Measurements from ENCODE around the gene HEXIM2. TPM values are rescaled to one million over a fixed set of nuclear protein-coding genes. Genes with fewer than 3 reads are reported as not detected.

Gene HEXIM2
- total and polyA plus RNA-seq, 8 donors, result 0.92 to 34.4 (median 11.0) TPM

DNA sequence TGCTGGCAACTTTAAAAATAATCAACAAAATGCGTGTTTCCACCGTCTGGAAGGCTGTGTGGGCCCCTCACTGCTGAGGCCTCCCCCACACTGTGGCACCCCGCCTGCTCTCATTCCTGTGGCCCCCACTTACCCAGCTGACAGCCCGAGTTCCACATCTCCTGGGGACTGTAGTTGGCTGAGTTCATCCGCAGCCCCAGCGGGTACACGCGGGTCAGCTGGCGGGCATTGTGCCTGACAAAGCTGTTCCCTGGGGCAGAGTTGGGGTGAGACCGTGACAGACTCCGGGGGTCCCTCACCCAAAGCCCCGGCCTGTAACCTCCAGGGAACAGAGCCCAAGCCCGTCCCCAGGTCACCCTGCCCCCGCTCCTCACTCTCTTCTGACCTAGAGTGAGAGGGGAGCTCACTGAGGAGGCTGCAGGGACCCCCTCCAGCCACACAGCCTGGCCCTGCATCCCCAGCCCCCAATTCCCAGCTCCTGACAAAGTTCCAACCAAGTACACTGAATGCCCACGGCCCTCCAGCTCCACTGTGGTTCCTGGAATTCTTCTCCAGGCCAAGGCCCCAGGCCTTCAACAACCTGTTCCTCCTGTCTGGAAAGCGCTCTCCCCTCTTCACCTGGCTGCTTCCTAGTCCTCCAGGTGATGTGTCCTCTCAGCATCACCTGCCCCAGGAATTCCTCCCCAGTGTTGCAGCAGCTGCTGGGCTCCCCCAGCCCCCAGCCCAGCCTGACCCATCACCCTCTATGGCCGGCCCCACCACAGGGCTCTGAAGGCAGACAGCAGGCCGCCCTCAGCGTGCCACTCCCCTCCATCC, 47.4 kb upstream of the HEXIM2 start:
- intact Hi-C loops (cut with DNase I; ENCODE audit: low total_unique reads), result no loop called here
- H3K4me3 ChIP-seq, result no peak overlapping the region
- H3K4me1 ChIP-seq, result peaks cover 5 to 31% (median 16%) of the 10 kb centered on the region in 4 donors
- H3K36me3 ChIP-seq, result peaks cover 17 to 88% (median 64%) of the 10 kb centered on the region in 4 donors
- no peaks in the 10 kb centered on the region for H3K9me3 ChIP-seq
- no peak for DNase-seq
- TF ChIP-seq POLR2A (IDR thresholded peaks at IDR 0.05), result no peak
- TF ChIP-seq, protein P1, sequence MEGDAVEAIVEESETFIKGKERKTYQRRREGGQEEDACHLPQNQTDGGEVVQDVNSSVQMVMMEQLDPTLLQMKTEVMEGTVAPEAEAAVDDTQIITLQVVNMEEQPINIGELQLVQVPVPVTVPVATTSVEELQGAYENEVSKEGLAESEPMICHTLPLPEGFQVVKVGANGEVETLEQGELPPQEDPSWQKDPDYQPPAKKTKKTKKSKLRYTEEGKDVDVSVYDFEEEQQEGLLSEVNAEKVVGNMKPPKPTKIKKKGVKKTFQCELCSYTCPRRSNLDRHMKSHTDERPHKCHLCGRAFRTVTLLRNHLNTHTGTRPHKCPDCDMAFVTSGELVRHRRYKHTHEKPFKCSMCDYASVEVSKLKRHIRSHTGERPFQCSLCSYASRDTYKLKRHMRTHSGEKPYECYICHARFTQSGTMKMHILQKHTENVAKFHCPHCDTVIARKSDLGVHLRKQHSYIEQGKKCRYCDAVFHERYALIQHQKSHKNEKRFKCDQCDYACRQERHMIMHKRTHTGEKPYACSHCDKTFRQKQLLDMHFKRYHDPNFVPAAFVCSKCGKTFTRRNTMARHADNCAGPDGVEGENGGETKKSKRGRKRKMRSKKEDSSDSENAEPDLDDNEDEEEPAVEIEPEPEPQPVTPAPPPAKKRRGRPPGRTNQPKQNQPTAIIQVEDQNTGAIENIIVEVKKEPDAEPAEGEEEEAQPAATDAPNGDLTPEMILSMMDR (IDR thresholded peaks at IDR 0.05), result no peak
- no peak for TF ChIP-seq POLR2AphosphoS5 (IDR thresholded peaks at IDR 0.05)
- no peak for TF ChIP-seq EP300 (IDR thresholded peaks at IDR 0.05)
- no peak overlapping the region for H3K27ac ChIP-seq
- WGBS, 5 donors, result 82 to 91% (median 84%) methylated on average over 16 to 19 of the region's 19 CpGs
- H3K27me3 ChIP-seq, result no peaks in the 10 kb centered on the region

DNA sequence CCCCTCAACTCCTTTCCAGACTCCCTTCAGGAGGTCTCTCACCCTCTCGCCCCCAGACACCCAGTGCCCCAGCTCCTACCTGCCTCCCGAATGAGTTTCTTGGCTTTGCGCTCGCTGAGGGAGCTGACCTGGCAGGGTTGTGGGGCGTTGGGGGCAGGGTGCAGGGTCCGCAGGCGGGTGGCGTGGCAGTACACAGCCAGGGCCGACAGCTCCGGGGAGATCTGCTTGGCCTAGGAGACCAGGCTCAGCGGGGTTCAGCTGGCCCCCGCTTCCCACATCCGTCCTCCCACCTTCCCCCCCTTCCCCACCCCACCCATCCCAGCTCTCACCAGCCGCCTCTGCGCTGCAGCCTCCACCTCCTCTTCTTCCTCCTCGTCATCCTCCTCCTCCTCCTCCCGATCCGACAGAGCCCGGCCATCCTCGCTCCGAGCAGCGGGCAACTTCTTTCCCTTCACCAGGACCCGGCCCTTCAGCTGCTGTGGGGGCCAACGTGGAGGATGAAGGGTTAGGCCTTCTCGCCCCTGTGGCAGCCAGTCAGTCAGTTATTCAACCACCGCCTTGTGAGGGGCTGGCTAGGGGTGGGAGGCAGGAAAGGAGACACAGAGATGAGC, 46.6 kb upstream of the HEXIM2 start:
- no peak for DNase-seq
- Histone ChIP-seq H3K27me3 (no peaks in the 10 kb centered on the region), H3K36me3 (peaks cover 22 to 95% (median 71%) of the 10 kb centered on the region in 4 donors), H3K4me1 (peaks cover 0 to 23% (median 14%) of the 10 kb centered on the region in 4 donors), H3K9me3 (no peaks in the 10 kb centered on the region), H3K27ac (no peak overlapping the region), H3K4me3 (no peak overlapping the region)
- intact Hi-C loops (cut with DNase I; ENCODE audit: low total_unique reads), result no loop called here
- WGBS, 5 donors, result 82 to 91% (median 88%) methylated on average over 22 to 26 of the region's 26 CpGs
- TF ChIP-seq EP300 (IDR thresholded peaks at IDR 0.05) (no peak), POLR2AphosphoS5 (IDR thresholded peaks at IDR 0.05) (no peak), POLR2A (IDR thresholded peaks at IDR 0.05) (no peak)
- TF ChIP-seq, protein P1 (IDR thresholded peaks at IDR 0.05), result no peak

DNA sequence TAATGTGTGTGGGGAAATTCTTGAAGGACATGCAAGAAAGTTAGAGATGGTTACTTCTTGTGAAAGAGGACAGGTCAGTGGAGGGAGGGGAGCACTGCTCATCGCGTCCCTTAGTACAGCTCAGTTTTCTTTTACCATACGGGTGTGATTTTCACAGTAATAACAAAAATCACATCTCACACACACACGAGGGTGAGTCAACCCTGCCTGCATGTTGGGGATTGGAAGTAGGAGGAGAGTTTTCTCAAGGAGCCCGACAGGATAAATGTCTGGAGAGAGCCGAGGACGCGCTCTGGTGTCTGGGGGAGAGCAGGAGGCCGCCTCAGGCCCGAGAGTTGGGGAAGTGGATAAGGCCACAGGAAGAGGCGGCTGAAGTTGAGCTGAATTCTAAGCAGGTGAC, 45.8 kb upstream of the HEXIM2 start:
- no peak overlapping the region for H3K27ac ChIP-seq
- intact Hi-C loops (cut with DNase I; ENCODE audit: low total_unique reads), result no loop called here
- no peaks in the 10 kb centered on the region for H3K9me3 ChIP-seq
- H3K4me3 ChIP-seq, result no peak overlapping the region
- TF ChIP-seq, protein P1 (IDR thresholded peaks at IDR 0.05), result no peak
- TF ChIP-seq POLR2AphosphoS5 (IDR thresholded peaks at IDR 0.05) (no peak), EP300 (IDR thresholded peaks at IDR 0.05) (no peak), POLR2A (IDR thresholded peaks at IDR 0.05) (no peak)
- WGBS, 5 donors, result 80 to 87% (median 85%) methylated on average over 11 of the region's 11 CpGs
- DNase-seq, result no peak
- H3K4me1 ChIP-seq, result peaks cover 0 to 17% (median 10%) of the 10 kb centered on the region in 4 donors
- no peaks in the 10 kb centered on the region for H3K27me3 ChIP-seq
- peaks cover 22 to 98% (median 77%) of the 10 kb centered on the region in 4 donors for H3K36me3 ChIP-seq

DNA sequence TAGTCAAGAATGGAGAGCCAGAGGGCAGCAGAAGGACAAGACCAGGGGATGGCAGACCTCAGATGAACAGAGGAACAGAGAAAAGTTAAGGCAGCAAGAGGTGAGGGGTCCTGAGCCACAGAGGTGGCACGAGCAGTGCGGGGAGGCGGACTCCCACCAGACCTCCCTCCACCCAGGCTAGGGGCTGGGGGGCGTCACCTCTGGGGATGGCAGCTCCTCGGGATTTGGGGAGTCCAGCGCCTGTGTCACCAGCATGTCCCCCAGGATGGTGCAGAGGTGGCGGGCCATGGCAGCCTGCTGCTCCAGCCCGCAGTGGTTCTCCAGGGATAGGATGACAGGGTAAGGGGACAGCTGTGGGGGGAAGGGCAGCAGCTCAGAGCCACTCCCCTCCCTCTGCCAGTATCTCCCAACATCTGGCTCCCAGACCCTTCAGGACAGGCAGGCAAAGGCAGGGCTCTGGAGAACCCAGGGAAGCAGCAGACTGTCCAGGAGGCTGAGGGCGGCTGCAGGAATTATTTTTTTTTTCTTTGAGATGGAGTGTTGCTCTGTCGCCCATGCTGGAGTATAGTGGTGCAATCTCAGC, 45.1 kb upstream of the HEXIM2 start:
- TF ChIP-seq POLR2A (IDR thresholded peaks at IDR 0.05), result no peak
- no peak for TF ChIP-seq EP300 (IDR thresholded peaks at IDR 0.05)
- TF ChIP-seq POLR2AphosphoS5 (IDR thresholded peaks at IDR 0.05), result no peak
- TF ChIP-seq, protein P1 (IDR thresholded peaks at IDR 0.05), result no peak
- no peak for DNase-seq
- intact Hi-C loops (cut with DNase I; ENCODE audit: low total_unique reads), result no loop called here
- H3K36me3 ChIP-seq, result peaks cover 22 to 98% (median 78%) of the 10 kb centered on the region in 4 donors
- H3K4me1 ChIP-seq, result peaks cover 0 to 17% (median 3%) of the 10 kb centered on the region in 4 donors
- H3K9me3 ChIP-seq, result no peaks in the 10 kb centered on the region
- H3K4me3 ChIP-seq, result no peak overlapping the region
- H3K27me3 ChIP-seq, result no peaks in the 10 kb centered on the region
- no peak overlapping the region for H3K27ac ChIP-seq
- WGBS, 5 donors, result 89 to 95% (median 92%) methylated on average over 10 of the region's 10 CpGs

All from stomach (tissue), 9 donors.